Myocyte (in vitro differentiated cells): ENCODE measurements around the gene TBXA2R. TPM values are rescaled to one million over a fixed set of nuclear protein-coding genes. Genes with fewer than 3 reads are reported as not detected.

Source experiments
- DNase-seq: peaks from one replicate; pipeline ENCODE4 v3.0.0-alpha.2; 2012; ENCODE audit warnings: low read depth
- total RNA-seq: library from RNA; depleted of rRNA; stranded (reverse); fragments of >200 nt; gene quantifications from 2 replicates; pipeline ENCODE4 v1.2.3, GENCODE V29; 2014

The TBXA2R gene
- total RNA-seq, 1 donor from 2014 or later, result 0.16 TPM

GRCh38 chr19:3607303-3608078 is 816 bp upstream of the TBXA2R start:
- no peak for DNase-seq

GRCh38 chr19:3606174-3606689 is 443 bp downstream of the TBXA2R start:
- DNase-seq, result no peak

- no peak for DNase-seq
These were observed 905 bp downstream of the TBXA2R start for GRCh38 chr19:3605770-3606169.

- no peak for DNase-seq
These were observed 1.3 kb downstream of the TBXA2R start for GRCh38 chr19:3605361-3605760.

- DNase-seq, result no peak
These were observed 1.7 kb downstream of the TBXA2R start for GRCh38 chr19:3604987-3605343.

- DNase-seq, result no peak
These were observed 2.3 kb downstream of the TBXA2R start for GRCh38 chr19:3604227-3604986.

GRCh38 chr19:3603121-3603811 is 3.4 kb downstream of the TBXA2R start:
- DNase-seq, result no peak

GRCh38 chr19:3601021-3601420 is 5.7 kb downstream of the TBXA2R start:
- no peak for DNase-seq

- DNase-seq, result no peak
These were observed 6.9 kb downstream of the TBXA2R start for GRCh38 chr19:3599776-3600187.

- DNase-seq, result no peak
These were observed 11.1 kb downstream of the TBXA2R start for GRCh38 chr19:3595521-3596061.

- no peak for DNase-seq
These were observed 13.5 kb downstream of the TBXA2R start for GRCh38 chr19:3593156-3593555.

GRCh38 chr19:3591876-3592613 is 14.6 kb downstream of the TBXA2R start:
- DNase-seq, result no peak

GRCh38 chr19:3590991-3591659 is 15.6 kb downstream of the TBXA2R start:
- DNase-seq, result no peak

- no peak for DNase-seq
These were observed 16.7 kb downstream of the TBXA2R start for GRCh38 chr19:3589949-3590348.

GRCh38 chr19:3589439-3589838 is 17.2 kb downstream of the TBXA2R start:
- no peak for DNase-seq

- no peak for DNase-seq
These were observed 19.8 kb downstream of the TBXA2R start for GRCh38 chr19:3586707-3587346.

- DNase-seq, result no peak
These were observed 20.5 kb downstream of the TBXA2R start for GRCh38 chr19:3586127-3586626.

- no peak for DNase-seq
These were observed 21.2 kb downstream of the TBXA2R start, which contains the start of gene GIPC3 for GRCh38 chr19:3585301-3586126. GIPC3 (plus strand) TSS chr19:3585478; CDS start chr19:3585598, 120 bp downstream.
